SK-N-MC (cell line): ENCODE data around the gene PRSS56.

Source experiments
- EZH2 ChIP-seq: fragments of 200-600 bp; sonication (generic); IDR thresholded peaks from one replicate; pipeline ENCODE4 v1.6.1; 2017; ENCODE audit warnings: antibody characterized with exemption
- FOXP2 ChIP-seq: optimal IDR thresholded peaks from 2 replicates; pipeline ENCODE3; 2011; ENCODE audit warnings: mild to moderate bottlenecking, moderate library complexity; ENCODE audit not compliant: insufficient read depth; ENCODE audit errors: extremely low read length, control extremely low read depth
- POLR2AphosphoS5 ChIP-seq: IDR thresholded peaks from 2 replicates; pipeline ENCODE4 v1.6.1; 2012; ENCODE audit warnings: mild to moderate bottlenecking, low read depth, low read length, borderline replicate concordance

GRCh38 chr2:232537499-232537898 lies 17.3 kb downstream of the PRSS56 start:
- no peak for TF ChIP-seq POLR2AphosphoS5
- no peak for TF ChIP-seq EZH2
- TF ChIP-seq FOXP2: no peak
